Measurements from ENCODE around the gene RAB36. TPM values are rescaled to one million over a fixed set of nuclear protein-coding genes. Genes with fewer than 3 reads are reported as not detected.

The RAB36 gene
- polyA plus RNA-seq, 1 donor from 2014 or later, result 3.2 TPM

GRCh38 chr22:23114721-23115020 is 30.6 kb upstream of the RAB36 start (continued):
- TF ChIP-seq EZH2 (IDR thresholded peaks at IDR 0.05; ENCODE audit: borderline replicate concordance, insufficient read depth, low read length, poor library complexity, severe bottlenecking), result no peak
- no peak for TF ChIP-seq MXI1 (conservative IDR thresholded peaks at IDR 0.05; ENCODE audit: poor library complexity, severe bottlenecking)

DNA sequence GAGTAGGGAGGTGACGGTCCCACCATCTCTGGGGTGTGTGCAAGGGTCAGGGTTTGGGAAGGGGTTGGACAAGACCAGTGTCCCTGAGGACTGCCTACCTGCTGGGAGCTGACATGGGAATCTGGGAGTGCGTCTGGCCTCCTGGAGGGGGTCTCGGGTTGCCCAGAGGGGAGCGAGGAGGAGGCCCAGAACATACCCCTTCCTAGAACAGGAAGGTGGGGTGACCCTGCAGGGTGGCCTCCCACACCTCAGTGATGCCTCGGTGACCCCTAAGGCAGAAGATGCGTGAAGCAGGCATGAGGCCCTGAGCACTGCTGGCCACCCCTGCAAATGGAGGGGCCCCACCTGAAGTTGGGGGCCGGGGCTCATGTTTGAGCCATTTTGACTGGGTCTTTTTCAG is 29.9 kb upstream of the RAB36 start:
- Histone ChIP-seq H3K79me2 (replicated peaks; ENCODE audit: insufficient read depth, low read length) (no peaks in the 10 kb centered on the region), H3K36me3 (ENCODE audit: insufficient read depth, low read length) (no peaks in the 10 kb centered on the region), H3K9me2 (ENCODE audit: insufficient read depth, low read length) (no peaks in the 10 kb centered on the region), H3F3A (ENCODE audit: insufficient read depth, low read length, poor library complexity, severe bottlenecking) (no peaks in the 10 kb centered on the region), H3K9me3 (ENCODE audit: low read length) (no peaks in the 10 kb centered on the region), H3K27me3 (ENCODE audit: insufficient read depth, low read depth, low read length) (no peaks in the 10 kb centered on the region), H3K4me2 (ENCODE audit: low read length) (no peak overlapping the region), H3K9ac (ENCODE audit: low read length) (no peak overlapping the region), H2AFZ (ENCODE audit: low read depth, low read length) (no peak overlapping the region), H3K27ac (ENCODE audit: low read length) (no peak overlapping the region), H3K4me3 (ENCODE audit: low read length) (no peak overlapping the region), H4K20me1 (ENCODE audit: insufficient read depth) (no peaks in the 10 kb centered on the region)
- TF ChIP-seq, protein P1, sequence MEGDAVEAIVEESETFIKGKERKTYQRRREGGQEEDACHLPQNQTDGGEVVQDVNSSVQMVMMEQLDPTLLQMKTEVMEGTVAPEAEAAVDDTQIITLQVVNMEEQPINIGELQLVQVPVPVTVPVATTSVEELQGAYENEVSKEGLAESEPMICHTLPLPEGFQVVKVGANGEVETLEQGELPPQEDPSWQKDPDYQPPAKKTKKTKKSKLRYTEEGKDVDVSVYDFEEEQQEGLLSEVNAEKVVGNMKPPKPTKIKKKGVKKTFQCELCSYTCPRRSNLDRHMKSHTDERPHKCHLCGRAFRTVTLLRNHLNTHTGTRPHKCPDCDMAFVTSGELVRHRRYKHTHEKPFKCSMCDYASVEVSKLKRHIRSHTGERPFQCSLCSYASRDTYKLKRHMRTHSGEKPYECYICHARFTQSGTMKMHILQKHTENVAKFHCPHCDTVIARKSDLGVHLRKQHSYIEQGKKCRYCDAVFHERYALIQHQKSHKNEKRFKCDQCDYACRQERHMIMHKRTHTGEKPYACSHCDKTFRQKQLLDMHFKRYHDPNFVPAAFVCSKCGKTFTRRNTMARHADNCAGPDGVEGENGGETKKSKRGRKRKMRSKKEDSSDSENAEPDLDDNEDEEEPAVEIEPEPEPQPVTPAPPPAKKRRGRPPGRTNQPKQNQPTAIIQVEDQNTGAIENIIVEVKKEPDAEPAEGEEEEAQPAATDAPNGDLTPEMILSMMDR (IDR thresholded peaks at IDR 0.05; ENCODE audit: poor library complexity, severe bottlenecking), result no peak
- TF ChIP-seq REST (IDR thresholded peaks at IDR 0.05; ENCODE audit: borderline replicate concordance) (no peak), EP300 (conservative IDR thresholded peaks at IDR 0.05; ENCODE audit: poor library complexity, severe bottlenecking) (no peak), SMC3 (conservative IDR thresholded peaks at IDR 0.05; ENCODE audit: poor library complexity) (no peak), EZH2 (IDR thresholded peaks at IDR 0.05; ENCODE audit: borderline replicate concordance, insufficient read depth, low read length, poor library complexity, severe bottlenecking) (no peak), TAF1 (IDR thresholded peaks at IDR 0.05; ENCODE audit: low read depth) (no peak), POLR2AphosphoS5 (IDR thresholded peaks at IDR 0.05) (no peak), MXI1 (conservative IDR thresholded peaks at IDR 0.05; ENCODE audit: poor library complexity, severe bottlenecking) (no peak), RAD21 (conservative IDR thresholded peaks at IDR 0.05) (no peak)

GRCh38 chr22:23115825-23116494 is 29.3 kb upstream of the RAB36 start:
- no peaks in the 10 kb centered on the region for H3K27me3 ChIP-seq (ENCODE audit: insufficient read depth, low read depth, low read length)
- H3K9me2 ChIP-seq (ENCODE audit: insufficient read depth, low read length), result no peaks in the 10 kb centered on the region
- no peaks in the 10 kb centered on the region for H3K79me2 ChIP-seq (replicated peaks; ENCODE audit: insufficient read depth, low read length)
- no peak for TF ChIP-seq EP300 (conservative IDR thresholded peaks at IDR 0.05; ENCODE audit: poor library complexity, severe bottlenecking)
- TF ChIP-seq, protein P1 (IDR thresholded peaks at IDR 0.05; ENCODE audit: poor library complexity, severe bottlenecking), result no peak
- TF ChIP-seq POLR2AphosphoS5 (IDR thresholded peaks at IDR 0.05), result no peak
- no peak for TF ChIP-seq SMC3 (conservative IDR thresholded peaks at IDR 0.05; ENCODE audit: poor library complexity)
- TF ChIP-seq MXI1 (conservative IDR thresholded peaks at IDR 0.05; ENCODE audit: poor library complexity, severe bottlenecking), result no peak
- TF ChIP-seq RAD21 (conservative IDR thresholded peaks at IDR 0.05), result no peak
- no peak for TF ChIP-seq TAF1 (IDR thresholded peaks at IDR 0.05; ENCODE audit: low read depth)
- H3F3A ChIP-seq (ENCODE audit: insufficient read depth, low read length, poor library complexity, severe bottlenecking), result no peaks in the 10 kb centered on the region
- H4K20me1 ChIP-seq (ENCODE audit: insufficient read depth), result no peaks in the 10 kb centered on the region
- H3K27ac ChIP-seq (ENCODE audit: low read length), result no peak overlapping the region
- no peak overlapping the region for H2AFZ ChIP-seq (ENCODE audit: low read depth, low read length)
- no peak overlapping the region for H3K4me2 ChIP-seq (ENCODE audit: low read length)
- H3K9ac ChIP-seq (ENCODE audit: low read length), result no peak overlapping the region
- no peaks in the 10 kb centered on the region for H3K9me3 ChIP-seq (ENCODE audit: low read length)
- no peak overlapping the region for H3K4me3 ChIP-seq (ENCODE audit: low read length)
- no peaks in the 10 kb centered on the region for H3K36me3 ChIP-seq (ENCODE audit: insufficient read depth, low read length)

Data from neural cell (in vitro differentiated cells).